CD4-positive, alpha-beta T cell treated with Interleukin-21 for 1 hour (primary cell): ENCODE data around the gene DBH.

Experiments
- DNase-seq: peaks from one replicate; pipeline ENCODE4 v3.0.0-alpha.2; 2020

The DBH gene

DNA sequence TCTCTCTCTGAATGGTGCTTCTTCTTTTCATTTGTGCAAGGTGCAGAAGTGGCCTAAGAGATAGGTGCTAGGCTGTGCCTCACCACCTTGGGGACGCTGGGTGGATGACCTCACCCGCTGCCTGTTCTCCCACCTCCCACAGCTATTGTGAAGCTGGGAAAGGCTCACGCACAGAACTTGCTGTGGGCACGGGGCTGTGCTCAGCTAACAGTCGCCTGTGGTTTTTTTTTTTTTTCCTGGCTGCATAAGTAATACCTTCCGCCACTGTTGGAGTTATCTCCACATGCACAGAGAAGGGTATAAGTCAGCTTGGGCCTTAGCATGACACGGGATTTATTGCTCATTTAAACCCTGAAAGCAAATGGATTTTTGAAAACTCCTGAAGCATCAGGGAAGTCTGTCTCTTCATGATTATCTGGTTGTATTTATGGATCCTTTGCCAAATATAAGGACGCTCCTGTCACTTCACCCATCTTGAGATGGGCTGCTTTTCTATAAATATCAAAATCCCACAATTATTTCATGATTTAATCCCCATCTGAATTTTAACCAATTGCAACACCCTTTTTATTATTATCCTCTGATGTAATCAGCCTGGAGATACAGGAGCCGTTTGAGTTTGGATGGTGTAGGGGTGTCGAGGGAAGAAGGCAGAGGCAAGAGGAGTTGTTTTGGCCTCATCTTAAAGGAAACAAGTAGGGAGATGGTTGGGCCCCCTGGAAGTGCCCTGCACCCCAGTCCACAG is 9.0 kb downstream of the DBH start:
- no peak for DNase-seq

DNA sequence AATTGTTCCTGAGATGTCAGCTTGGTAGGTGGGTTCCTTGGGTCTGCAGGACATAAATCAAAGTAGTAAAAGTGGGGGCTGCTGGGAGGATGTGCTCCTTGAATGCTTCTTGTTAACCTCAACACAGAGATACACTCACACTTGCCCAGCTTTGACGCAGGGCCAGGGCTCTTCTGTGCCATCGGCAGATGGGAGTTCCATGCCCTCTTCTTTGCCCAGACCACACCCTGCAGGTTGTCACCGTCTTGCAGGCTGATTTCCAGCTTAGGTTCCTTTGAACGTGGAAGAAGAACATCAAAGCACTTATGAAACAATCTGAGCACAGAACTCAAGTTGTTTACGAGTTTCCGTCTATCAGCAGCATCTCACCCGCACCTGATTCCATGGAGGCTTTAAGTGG is 11.0 kb downstream of the DBH start:
- no peak for DNase-seq

DNA sequence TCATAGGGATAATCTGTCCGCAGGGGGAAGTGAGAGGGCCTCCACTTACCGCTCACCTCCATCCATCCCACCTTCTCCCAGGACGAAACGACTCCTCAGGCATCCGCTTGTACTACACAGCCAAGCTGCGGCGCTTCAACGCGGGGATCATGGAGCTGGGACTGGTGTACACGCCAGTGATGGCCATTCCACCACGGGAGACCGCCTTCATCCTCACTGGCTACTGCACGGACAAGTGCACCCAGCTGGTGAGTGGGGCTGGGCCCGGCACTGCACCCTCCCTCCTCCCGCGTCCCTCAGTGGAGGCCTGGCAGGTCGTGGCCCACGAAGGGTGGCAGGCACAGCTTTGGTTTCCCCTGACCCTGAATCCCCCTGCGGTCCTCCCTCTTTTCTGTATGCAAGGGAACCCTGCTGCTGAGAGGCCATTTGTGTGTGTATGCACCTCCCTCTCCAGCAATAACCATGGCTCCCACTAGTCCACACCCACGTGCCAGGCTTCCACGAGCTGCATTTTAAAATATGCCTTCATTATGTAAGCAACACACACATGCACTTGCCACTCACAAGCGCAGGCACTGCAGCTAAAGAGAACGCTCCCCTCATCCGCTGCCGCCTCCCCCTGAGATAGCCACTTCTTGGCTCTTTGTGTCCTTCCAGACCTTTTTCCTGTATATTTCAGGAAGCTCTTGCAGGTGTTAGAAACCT is 11.8 kb downstream of the DBH start:
- DNase-seq = no peak

DNA sequence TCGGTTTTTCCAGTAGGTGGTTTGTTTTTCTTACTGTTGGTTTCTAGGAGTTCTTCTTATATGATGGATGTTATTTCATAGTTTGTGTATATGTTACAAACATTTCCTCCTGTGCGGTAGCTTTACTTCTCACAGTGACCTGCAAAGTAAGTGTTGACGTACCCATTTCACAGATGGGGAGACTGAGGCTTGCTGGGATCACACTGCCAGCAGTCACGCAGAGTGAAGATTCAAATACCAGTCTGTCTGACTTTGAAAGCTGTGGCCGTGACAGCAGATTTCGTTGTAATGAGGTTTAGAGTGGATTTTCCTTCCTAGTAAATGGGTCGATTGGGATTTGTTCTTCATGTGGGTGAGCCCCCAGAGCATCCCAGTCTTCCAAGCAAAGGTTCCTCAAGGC is 13.0 kb downstream of the DBH start:
- DNase-seq = no peak

DNA sequence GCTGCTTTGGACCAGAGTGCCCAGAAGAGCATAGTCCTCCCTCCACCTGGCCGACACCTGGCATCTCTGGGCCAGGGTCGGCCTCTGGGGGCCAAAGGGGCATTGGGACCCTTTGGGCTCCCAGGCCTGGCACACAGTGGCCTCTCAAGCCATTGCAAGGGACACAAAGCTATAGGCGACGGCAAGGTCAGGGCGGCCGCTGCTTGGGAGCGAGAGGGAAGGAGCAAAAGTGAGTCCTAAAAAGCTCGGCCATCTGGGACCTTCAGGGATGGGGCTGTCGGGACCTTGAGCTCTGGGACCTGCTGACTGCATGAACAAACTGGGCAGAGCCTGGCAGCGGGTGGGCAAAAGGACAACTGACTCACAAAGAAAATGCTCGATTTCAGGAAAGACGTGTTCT is 13.9 kb downstream of the DBH start:
- no peak for DNase-seq

DNA sequence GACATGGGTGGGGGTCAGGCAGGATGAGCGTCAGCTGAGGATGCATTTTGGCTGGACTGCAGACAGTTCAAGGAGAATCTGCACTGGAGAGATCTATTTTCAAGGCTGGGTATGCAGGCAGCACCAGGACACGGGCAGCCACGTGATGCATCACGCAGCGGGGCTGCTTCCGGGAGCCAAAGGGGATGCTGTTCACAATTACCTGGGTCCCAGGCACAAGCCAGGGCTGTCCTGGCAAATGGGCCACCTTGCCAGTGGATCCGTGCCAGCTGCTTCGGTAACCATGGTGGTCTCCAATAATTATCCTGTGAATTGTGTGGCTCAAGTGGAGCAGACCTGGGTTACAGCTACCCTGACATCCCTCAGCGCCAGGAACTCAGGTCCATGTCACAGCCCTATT is 17.5 kb downstream of the DBH start:
- no peak for DNase-seq

DNA sequence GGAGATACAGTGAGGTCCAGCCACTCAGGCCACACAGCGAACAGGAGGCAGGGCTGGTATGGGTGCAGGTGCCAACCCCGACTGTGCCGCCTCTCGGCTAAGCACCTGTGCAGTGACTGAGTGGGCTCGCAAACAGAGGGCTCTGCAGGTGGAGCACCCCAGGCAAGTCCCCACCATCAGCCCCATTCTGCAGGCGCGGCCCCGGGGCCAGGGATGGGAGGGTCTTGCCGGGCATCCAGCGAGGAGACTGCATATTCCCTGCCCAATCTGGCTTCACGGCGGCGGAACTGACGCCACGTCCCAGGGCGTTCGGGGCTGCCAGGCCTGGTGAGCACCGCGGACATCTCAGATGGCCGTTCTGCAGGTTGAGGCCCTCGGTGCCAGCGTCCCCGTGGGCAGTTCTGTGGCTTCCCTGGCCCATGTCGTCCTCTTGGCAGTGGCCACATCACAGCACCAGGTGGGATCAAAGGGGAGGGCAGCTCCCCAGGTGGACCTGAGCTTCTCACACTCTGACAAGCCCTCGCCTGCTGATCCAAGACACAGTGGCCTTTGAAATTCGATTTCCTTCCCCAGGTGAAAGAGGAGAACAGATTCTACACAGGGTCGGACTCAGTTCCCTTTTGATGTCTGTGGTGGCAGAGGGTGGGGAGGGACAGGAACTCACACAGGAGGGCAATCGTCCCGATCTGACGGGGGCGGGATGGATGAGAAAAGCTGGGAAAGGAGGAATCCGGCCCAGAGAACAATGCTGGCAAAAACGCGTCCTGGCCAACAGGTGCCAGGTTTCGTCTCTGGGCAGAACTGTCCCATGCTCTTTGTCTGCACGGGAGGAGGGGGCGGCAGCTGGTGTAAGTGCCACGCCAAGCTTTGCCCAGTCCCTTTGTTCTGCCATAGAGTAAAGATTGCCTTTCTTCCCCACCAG is 18.8 kb downstream of the DBH start:
- DNase-seq = no peak

DNA sequence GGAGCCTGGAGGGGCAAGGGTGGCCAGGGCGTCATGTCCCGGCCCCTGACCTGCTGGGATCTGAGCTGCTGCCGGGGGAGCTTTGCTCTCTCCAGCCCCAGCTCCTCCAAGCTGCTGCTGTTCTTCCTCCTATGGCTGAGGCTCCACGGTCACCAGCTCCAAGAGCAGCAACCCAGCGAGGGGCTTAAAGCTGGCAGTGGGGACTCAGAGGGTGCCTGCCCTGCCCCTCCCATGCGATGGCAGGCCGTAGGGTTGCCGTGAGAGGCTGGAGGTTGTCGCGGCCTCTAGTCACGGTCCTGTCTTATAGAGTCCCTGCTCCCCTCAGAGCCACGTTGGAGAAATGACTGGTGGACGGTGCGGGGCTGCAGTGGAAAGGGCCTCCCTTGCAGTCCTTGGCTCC is 19.5 kb downstream of the DBH start:
- DNase-seq = no peak

DNA sequence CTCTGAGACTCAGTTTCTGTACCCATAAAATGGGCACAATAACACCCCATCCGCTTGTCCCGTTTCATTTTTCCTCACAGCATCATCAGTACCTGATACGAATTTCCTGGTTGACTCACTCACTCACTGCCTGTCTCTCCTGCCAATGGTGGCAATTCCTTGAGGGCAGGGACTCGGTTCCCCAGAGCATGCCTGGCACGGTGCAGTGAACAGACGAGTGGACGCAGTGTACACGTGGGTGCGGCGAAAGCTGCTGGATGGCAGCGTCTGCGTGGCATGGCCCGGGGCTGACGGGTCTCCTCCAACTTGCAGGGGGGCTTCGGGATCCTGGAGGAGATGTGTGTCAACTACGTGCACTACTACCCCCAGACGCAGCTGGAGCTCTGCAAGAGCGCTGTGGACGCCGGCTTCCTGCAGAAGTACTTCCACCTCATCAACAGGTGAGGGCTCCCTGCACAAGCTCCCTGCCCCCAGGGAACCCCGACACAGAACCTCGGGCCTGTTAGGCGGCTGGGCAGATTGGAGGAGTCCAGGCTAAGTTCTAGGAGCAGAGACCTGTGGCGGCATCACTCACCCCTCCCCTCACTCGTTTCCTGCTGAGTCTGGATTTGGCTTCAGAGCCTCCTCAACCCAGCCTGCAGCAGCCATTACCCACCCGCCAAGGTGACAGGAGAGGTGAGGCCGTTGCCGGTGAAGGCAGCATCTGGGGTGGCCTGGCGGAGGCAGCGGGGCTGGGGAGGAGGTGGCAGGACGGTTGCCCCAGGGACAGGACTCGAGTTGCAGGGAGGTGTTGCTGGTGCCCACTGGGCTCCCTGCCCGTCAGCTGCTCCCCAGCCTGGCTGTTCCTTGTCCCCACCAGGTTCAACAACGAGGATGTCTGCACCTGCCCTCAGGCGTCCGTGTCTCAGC is 20.3 kb downstream of the DBH start:
- DNase-seq = peak; percentile 47

DNA sequence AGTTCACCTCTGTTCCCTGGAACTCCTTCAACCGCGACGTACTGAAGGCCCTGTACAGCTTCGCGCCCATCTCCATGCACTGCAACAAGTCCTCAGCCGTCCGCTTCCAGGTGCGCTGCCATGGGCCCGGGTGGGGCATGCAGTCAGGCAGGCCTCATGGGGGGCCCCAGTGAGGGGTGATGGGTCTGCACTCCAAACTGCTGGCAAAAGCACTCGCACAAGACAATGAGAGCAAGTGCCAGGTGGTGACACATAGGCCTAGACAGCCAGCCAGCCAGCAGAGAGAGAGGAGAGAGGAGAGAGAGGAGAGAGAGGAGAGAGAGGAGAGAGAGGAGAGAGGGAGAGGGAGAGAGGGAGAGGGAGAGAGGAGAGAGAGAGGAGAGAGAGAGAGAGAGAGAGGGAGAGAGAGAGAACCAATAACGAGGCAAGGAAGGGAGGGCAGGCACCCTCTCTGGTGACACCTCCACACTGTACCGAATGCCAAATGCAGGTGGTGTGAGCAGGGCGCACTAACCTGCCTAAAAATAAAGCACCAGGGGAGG is 21.0 kb downstream of the DBH start:
- no peak for DNase-seq

DNA sequence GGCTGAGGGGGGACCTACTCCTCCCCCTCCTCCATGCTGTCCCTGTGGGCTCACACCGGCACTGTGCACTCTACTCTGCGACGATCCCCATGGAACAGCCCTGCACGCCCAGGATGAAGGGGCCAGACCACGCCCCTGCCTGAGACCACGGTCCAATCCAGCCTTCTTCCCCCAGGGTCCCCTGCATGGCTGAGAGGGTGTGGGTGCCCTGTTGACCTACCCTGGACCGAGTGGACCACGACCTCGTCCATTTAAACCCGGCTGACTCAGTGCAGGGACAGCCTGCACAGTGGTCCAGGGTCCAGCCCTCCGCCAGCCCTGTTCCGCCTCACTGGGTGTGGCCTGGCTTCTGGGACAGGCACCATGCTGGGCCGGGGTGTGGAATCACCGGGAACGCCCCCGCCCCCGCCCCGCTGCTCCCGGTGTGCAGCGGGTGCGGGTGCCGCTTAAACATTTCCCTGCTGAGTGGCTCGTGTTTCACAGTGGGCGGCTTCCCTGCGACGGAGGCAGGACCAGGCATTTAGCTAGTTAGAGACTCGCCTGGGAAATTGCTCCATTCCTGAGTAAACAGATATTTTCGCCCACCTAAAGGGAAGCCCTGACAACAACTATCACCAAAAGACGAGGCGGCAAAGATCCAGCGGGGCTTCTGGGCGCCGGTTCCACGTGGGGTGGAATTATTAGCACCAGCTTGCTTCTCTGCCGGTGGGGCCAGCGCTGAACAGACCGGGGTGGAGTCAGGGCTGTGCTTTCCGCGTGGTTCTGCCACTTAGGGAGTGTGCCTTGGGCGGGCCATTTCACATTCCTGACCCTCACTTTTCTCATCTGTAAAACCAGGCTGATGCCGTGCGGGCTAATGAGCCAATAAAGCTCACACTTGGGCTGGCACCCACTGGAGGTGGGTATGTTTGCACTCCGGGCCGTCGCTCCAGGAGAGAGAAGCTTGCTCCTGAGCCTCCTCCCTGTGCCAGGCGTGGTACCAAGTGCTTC is 22.6 kb downstream of the DBH start:
- DNase-seq = no peak

DNA sequence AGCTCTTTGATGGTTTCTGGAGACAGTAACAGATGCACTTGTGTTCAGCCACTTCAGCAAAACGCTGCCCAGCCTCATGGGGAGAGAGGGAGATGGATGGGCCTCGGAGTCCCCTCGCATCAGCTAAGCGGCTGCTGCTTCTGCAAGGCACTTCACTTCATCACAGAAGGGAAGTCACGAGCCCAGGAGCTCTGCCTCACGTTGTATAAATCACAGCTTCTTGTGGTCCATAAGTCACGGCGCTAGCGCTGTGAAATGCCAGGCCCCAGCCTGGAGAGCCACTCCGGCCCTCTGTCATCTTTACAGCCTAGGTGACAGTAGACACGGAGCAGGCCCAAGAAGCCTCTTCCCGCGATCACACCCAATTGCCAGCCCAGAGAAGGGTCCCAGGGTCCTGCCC is 23.4 kb downstream of the DBH start:
- DNase-seq = no peak

DNA sequence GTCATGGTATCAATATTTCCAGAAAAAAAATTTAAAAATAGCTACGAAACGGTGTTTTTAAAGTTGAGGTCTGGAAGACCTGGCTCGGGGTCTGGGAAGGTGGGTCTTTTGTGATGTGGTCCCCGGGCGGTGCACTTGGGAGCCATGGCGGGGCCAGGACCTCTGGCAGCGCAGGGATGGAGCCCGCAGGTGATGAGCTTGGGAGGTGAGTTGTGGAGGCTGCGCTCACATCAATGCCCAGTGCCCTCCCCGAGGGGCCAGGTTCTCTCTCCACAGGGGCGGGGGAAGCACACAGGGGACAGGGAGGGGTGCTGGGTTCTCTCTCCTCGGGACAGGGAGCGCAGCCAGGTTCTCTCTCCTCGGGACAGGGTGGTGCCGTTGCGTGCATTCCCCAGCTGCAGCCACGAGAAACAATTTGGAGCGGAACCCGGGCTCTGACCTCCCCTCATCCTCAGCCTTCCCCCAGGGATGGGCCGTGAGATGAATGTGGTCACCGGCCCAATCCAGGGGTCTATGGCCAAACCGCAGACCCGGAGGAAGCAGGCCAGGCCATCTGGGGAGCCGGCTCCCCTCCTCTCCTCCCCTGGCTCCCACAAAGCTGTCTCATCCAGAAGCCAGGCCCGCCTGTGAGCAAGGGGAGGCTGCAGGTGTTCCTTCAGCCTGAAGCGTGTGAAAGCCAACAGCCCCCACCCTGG is 25.8 kb downstream of the DBH start:
- no peak for DNase-seq

DNA sequence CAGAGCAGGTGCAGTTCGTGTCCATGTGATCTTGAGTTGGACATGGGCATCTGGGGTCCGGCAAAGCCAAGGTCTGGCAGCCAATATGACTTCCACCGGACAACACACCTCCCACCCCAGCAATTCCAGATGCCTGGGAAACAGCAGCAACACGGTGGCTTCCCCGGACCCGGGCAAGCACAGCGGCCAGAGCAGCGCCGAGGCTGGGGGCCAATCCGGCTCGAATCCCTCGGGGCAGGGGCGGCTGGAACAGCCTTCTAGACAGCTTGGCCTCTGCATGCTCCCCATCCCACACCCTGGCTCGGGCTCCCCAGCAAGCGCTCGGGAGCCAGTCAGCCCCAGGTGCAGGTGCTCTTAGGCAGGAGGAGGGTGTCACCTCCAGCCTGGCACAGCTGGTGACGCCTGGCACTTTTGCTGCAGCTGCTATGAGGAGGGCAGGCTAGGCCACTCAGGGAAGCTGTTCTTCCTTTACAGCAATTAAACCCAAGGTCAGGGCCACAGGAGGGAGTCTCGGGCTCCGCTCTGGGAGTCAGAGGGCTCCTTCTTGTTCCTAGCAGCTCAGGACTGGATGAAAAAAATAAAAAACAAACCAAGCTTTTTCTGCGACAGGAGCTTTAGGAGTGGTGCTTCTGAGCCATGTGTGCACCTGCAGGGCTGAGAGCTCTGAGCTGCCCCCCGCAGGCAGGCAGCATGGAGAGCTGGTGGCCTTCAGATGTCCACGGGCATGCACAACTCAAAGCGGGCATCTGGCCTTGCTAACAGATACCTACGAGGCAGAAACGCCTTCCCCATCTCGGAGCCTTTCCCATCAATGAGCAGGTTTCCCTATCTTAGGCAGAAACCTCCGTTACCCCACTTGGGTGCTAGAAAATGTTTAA is 28.2 kb downstream of the DBH start:
- no peak for DNase-seq

DNA sequence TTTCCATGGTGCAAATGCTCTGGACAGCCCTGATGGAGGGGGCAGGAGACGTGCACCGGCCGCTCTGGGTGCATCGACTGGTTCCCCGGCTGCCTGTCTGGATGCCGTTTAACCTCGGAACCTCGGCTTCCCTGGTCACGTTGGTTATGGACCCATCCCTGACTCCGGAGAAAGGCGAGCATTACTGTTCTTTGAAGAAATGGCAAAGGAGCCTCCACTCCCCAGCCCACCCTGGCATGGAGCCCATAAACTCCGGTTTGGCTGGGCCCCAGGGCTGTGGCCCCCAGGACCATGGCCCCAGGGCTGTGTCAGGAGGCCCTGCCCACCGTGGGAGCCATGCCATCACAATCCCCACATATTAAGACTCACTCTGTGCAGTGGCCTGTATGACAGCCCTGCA is 28.9 kb downstream of the DBH start:
- DNase-seq = no peak

DNA sequence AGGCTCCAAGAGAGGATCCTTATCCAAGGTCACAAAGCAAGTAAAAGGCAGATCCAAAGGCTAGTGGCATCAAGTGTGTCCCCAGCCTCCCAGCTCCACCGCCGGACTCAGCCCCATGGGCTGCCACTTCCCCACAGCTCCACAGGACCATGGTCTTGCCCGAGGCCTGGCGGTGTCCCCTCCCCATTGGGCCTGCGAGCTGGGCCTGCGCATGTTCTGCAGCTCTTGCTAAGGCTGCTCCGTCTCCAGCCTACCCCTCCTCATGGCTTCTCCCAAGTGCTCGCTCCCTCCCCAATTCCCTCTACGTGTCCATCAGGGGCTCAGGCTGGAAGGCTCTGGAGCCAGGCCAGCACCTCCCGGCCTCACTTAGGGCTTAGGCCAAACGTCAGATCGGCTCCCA is 29.4 kb downstream of the DBH start:
- no peak for DNase-seq

DNA sequence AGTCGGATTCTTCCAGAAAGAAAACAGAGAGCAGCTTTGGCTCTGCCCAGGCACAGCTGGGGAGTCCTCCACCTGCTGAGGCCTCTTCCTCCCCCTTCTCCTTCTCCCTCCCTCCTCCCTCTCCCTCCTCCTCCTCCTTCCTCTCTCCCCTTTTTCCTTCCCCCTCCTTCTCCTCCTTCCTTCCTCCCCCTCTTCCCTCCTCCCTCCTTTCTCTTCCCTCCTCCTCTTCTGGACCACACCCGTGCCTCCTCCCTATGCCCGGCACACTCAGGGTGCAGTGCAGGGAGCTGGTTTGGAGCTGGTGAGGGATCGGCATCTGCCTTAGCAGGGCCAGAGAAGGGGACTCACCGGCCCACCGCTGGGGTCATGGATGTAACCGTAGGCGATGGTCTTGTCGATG is 30.2 kb downstream of the DBH start:
- DNase-seq = no peak

DNA sequence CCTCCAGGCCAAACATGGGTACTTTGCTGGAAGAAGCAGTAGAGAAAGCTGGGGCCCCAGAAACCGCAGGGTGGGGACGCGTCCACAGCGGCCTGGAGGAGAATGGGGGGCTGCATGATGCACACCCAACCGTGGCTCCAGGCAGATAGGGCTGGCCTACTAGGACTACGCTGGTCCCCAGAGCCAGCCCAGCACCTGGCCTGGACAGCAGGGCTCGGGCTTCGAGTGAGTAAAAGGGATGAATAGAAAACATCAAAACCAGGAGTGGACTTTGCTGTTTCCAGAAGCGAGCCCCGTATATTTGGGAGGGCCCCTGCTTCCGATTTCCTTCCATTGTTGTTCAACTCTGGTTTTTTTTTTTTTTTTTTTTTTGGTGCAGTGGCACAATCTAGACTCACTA is 30.7 kb downstream of the DBH start:
- DNase-seq = no peak

DNA sequence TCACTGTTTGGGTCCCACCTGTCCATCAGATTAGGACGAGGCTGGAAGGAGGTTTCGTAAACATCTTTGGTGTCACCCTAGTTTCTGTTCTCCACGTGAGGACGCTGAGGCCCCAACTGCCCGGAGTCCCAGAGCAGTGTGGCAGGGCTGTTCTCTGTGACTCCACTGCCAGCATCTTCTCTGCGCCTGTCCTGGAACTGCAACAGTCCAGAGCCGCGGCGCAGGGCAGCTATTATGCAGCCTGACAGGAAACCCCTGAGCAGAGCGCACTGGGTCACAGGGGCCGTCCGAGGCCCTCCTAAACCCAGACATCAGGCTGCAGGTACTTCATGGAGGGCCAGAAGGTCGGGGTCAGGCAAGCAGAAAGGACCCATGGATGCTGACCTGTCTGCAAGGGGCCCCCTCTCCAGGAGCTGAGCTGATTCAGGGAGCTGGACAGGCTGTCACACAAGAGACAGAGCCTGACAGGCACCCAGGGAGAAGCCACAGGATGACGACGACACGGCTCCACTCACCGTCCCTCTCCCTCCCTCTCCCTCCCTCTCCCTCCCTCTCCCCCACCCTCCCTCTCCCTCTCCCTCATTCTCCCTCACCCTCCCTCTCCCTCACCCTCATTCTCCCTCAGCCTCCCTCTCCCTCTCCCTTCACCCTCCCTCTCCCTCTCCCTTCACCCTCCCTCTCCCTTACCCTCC is 31.7 kb downstream of the DBH start:
- no peak for DNase-seq
